Adrenal gland (tissue), 12 donors: ENCODE results near the gene YWHAH. TPM values are rescaled to one million over a fixed set of nuclear protein-coding genes. Genes with fewer than 3 reads are reported as not detected.

ENCODE experiments used
- DNase-seq, 7 donors: peaks; one replicate each; pipeline ENCODE4 v3.0.0-alpha.2; 2019 to 2020
- H3K27ac ChIP-seq, 5 donors: fragments of 200-600 bp; sonication (generic) in 4 of 5; 1 replicate in 3 of 5; 2 replicates in 2 of 5; pipeline versions ENCODE4 v1.5.1 to v1.8.0; 2016 to 2020; ENCODE audit warnings: mild to moderate bottlenecking in 1 of 5
- H3K27me3 ChIP-seq: fragments of 200-600 bp; 2 replicates; pipeline ENCODE4 v1.8.0; 2021
- H3K36me3 ChIP-seq, 2 donors: fragments of 200-600 bp; replicated peaks in 1 of 2; 1 replicate in 1 of 2; 2 replicates in 1 of 2; pipeline versions ENCODE4 v1.5.1 to v1.8.0; 2018 to 2022
- H3K4me1 ChIP-seq, 2 donors: fragments of 200-600 bp; replicated peaks in 1 of 2; 1 replicate in 1 of 2; 2 replicates in 1 of 2; pipeline versions ENCODE4 v1.5.1 to v1.8.0; 2018 to 2021
- H3K4me3 ChIP-seq, 4 donors: fragments of 200-600 bp; sonication (generic) in 3 of 4; one replicate each; pipeline ENCODE4 v1.5.1; 2016 to 2018
- H3K9me3 ChIP-seq, 3 donors: fragments of 200-600 bp; sonication (generic) in 1 of 3; replicated peaks in 1 of 3; 1 replicate in 2 of 3; 2 replicates in 1 of 3; pipeline versions ENCODE4 v1.5.1 to v1.8.0; 2016 to 2021
- POLR2A ChIP-seq, 2 donors: fragments of 450-650 bp; IDR thresholded peaks; one replicate each; pipeline ENCODE4 v1.6.1; 2017; ENCODE audit warnings: antibody characterized with exemption in 2 of 2, mild to moderate bottlenecking in 2 of 2, moderate library complexity in 1 of 2
- WGBS, 4 donors: extraction: QIAGEN DNeasy Blood & Tissue Kit in 2 of 4; methylation state at CpG; one replicate each; pipeline versions ENCODE4 v1.1.5 to v1.1.7; 2013 to 2017; 5-methylcytosine and 5-hydroxymethylcytosine counted together
- intact Hi-C, 2 donors: fragments of 100-400 bp; cut with DNase I; formaldehyde crosslinking; loops; one replicate each; pipeline versions ENCODE4 v1.14.1 to v1.15.0; 2022 to 2023
- polyA plus RNA-seq, 3 donors: library from polyadenylated mRNA; stranded (reverse); fragments of 200-250 nt in 2 of 3; fragments of 350-450 nt in 1 of 3; fragmentation: Illumina TruSeq in 1 of 3; extraction: RNeasy Lipid Tissue Mini Kit (QIAGEN cat#74804) in 1 of 3; gene quantifications; one replicate each; pipeline ENCODE4 v1.2.3, GENCODE V29; 2013 to 2014
- total RNA-seq, 9 donors: library from RNA; depleted of rRNA in 4 of 9; stranded (reverse); fragments of >200 nt in 4 of 9; fragments of 120-200 nt in 1 of 9; fragmentation: NEBNext Ultra II Directional in 1 of 9; extraction: Animal tissue kit (Norgen Biotek cat#: 25700) in 1 of 9; gene quantifications; one replicate each; pipeline versions ENCODE4 v1.1.0 to v1.2.4, GENCODE V29; 2013 to 2023
- TF ChIP-seq, protein P1 (sequence below), 6 experiments: fragments of 450-650 bp in 4 of 6; fragments of 200-600 bp in 2 of 6; sonication (generic) in 1 of 6; IDR thresholded peaks; 1 replicate in 5 of 6; 2 replicates in 1 of 6; pipeline versions ENCODE4 v1.5.1 to v1.8.0; 2016 to 2021; ENCODE audit warnings: antibody characterized with exemption in 6 of 6, mild to moderate bottlenecking in 2 of 6, moderate library complexity in 1 of 6
- donor health status: healthy with polysubstance abuse.
- donor health status: Bipolar disorder and iron deficiency.
- donor health status: DM: yes; HTN: yes; CAD: no.
- donor health status: DM: no; HTN: no; CAD: no.
- donor health status: DM: no; HTN: no; CAD: no.
- donor health status: DM: yes; HTN: yes; CAD: no.

The YWHAH gene
- total and polyA plus RNA-seq, 12 donors, result 50.6 to 128 (median 73.7) TPM

DNA sequence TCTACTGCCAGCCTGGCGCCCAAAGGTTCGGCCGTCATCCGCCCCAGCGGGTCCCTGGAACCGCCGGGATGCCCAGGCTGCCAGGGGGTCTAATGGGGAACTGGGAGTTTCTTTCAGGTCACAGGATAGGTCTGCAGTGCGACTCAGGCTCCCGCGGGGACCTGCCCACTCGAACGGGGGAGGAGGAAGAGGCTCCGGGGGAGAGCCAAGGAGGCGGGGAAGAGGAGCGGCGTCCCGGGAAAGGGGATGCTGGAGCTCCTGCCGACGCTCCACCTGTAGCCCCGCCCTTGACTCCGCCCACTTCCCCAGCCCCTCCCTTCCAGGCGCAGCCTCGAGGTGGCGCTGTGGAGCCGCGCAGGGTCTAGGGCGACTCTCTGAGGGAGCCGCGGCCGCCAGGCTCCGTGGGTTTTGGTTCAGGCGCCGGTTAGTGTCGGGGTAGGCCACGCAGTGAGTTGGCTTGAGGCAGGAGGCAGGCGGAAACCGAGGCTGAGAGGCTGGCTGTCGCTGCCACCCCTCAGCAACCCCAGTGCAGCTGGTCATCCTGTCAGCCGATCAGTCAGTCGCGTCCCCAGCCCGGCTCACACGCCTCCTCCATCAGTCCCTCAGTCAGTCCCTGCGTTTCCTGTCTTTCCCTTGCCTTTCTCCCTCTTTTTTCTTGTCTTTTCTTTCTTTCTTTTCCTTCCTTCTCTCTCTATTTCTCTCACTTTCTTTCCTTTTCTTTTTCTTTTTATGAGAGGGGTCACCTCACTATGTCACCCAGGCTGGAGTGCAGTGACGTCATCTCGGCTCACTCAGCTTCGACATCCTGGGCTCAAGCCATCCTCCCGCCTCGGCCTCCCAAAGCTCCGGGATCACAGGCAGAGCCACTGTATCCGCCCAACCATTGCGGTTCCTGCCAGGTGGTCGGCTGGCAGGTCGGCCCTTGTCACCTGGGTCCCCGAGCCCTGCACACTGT lies 26.4 kb downstream of the YWHAH start:
- H3K9me3 ChIP-seq, result no peaks in the 10 kb centered on the region
- TF ChIP-seq POLR2A (IDR thresholded peaks at IDR 0.05), result no peak
- TF ChIP-seq, protein P1, sequence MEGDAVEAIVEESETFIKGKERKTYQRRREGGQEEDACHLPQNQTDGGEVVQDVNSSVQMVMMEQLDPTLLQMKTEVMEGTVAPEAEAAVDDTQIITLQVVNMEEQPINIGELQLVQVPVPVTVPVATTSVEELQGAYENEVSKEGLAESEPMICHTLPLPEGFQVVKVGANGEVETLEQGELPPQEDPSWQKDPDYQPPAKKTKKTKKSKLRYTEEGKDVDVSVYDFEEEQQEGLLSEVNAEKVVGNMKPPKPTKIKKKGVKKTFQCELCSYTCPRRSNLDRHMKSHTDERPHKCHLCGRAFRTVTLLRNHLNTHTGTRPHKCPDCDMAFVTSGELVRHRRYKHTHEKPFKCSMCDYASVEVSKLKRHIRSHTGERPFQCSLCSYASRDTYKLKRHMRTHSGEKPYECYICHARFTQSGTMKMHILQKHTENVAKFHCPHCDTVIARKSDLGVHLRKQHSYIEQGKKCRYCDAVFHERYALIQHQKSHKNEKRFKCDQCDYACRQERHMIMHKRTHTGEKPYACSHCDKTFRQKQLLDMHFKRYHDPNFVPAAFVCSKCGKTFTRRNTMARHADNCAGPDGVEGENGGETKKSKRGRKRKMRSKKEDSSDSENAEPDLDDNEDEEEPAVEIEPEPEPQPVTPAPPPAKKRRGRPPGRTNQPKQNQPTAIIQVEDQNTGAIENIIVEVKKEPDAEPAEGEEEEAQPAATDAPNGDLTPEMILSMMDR (IDR thresholded peaks at IDR 0.05), result peak; percentile 65 to 91 (median 86)
- H3K36me3 ChIP-seq, result no peaks in the 10 kb centered on the region
- H3K4me3 ChIP-seq, result peak overlapping the region in 2 of 4 donors; percentile 17 to 41
- DNase-seq, result peak; percentile 72 to 89 (median 84)
- H3K27me3 ChIP-seq, result no peaks in the 10 kb centered on the region
- 15 to 31% (median 18%) methylated on average over 27 to 55 of the region's 55 CpGs for WGBS, 4 donors
- peaks cover 0 to 9% of the 10 kb centered on the region in 2 donors for H3K4me1 ChIP-seq
- H3K27ac ChIP-seq, result peak overlapping the region in 1 of 5 donors; percentile 36
- intact Hi-C loops, result loop anchor here in 1 of 2 donors (10.0 kb wide), 1 partner anchor 294 kb away; no protein-coding TSS in a partner anchor

DNA sequence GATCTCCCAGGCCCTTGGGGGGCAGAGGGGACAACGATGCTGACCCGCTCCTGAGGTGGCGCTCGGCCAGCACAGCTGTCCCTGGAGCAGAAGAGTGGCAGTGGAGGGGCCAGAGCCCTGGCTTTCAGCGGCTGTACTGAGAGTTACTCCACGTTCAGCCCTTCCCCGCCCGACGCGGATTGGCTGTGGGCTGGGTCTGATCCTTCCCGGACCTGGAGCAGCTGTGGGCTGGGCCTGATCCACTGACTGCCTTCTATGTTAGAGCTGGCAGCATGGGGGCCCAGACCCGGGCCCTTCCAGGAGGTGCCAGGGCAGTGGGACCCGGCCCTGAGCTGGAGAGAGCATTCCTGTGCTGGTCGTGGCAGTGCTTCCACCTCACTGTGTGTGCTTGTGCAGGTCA lies 27.8 kb downstream of the YWHAH start:
- intact Hi-C loops, result loop anchor here in 1 of 2 donors (10.0 kb wide), 1 partner anchor 293 kb away; no protein-coding TSS in a partner anchor
- H3K9me3 ChIP-seq, result no peaks in the 10 kb centered on the region
- no peaks in the 10 kb centered on the region for H3K27me3 ChIP-seq
- H3K36me3 ChIP-seq, result no peaks in the 10 kb centered on the region
- H3K27ac ChIP-seq, result no peak overlapping the region
- no peak for TF ChIP-seq POLR2A (IDR thresholded peaks at IDR 0.05)
- TF ChIP-seq, protein P1 (IDR thresholded peaks at IDR 0.05), result no peak
- WGBS, 4 donors, result 74 to 88% (median 81%) methylated on average over 11 to 14 of the region's 14 CpGs
- H3K4me1 ChIP-seq, result peaks cover 0 to 9% of the 10 kb centered on the region in 2 donors
- H3K4me3 ChIP-seq, result no peak overlapping the region
- DNase-seq, result no peak

DNA sequence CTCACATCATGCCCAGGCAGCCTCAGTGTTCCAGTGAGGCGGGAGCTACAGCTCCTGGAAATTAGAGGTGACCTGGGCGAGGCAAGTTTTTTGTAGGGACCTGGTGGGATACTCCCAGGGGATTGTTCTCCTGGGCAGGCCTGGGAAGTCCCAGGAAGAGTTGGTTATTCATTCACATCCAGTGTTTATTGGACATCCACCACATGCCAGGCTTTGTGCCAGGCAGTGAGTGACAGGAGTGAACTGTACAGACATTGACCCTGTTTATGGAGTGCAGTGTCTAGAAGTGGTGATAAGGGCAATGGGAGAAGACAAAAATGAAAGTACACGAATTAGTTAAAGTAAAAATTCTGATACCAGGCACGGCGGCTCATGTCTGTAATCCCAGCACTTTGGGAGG lies 29.4 kb downstream of the YWHAH start:
- H3K4me3 ChIP-seq, result no peak overlapping the region

More for the DNA sequence above, 29.4 kb downstream of the YWHAH start:
- TF ChIP-seq, protein P1 (IDR thresholded peaks at IDR 0.05), result no peak
- intact Hi-C loops, result loop anchor here in 1 of 2 donors (10.0 kb wide), 1 partner anchor 291 kb away; no protein-coding TSS in a partner anchor
- DNase-seq, result peak in 2 of 7 donors; percentile 21 to 39
- Histone ChIP-seq H3K27ac (no peak overlapping the region), H3K27me3 (no peaks in the 10 kb centered on the region), H3K9me3 (no peaks in the 10 kb centered on the region), H3K36me3 (no peaks in the 10 kb centered on the region), H3K4me1 (peaks cover 0 to 9% of the 10 kb centered on the region in 2 donors)
- WGBS, 4 donors, result 64 to 76% (median 69%) methylated on average over 5 of the region's 5 CpGs
